Measurements from ENCODE around the gene ZNF337. TPM values are rescaled to one million over a fixed set of nuclear protein-coding genes. Genes with fewer than 3 reads are reported as not detected.

Gene ZNF337
- total RNA-seq, 1 experiment from 2014 or later: 10.3 TPM

DNA sequence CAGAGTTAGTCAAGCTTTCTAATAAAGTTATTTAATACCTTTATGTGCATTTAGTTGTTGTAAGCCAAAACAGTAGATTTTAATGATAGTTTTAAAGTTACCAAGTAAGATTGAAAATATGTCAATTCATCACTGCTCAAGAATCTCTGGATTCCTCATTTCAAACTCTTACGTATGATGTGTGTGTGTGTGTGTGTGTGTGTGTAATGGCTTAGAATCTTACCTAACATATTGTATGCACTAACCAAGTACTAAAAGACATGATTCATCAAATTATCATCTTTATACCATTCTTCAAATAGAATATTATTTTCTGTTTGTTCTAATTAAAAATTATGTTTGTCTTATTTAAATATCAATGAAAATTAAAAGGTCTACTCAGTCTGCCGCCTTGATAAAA is 41.5 kb upstream of the ZNF337 start:
- Histone ChIP-seq H3K4ac (ENCODE audit: low read depth, low read length) (no peak overlapping the region), H4K91ac (ENCODE audit: insufficient read length, low read depth, low read length) (no peak overlapping the region), H3K56ac (ENCODE audit: insufficient read length, low read depth, low read length) (no peak overlapping the region), H3K23ac (ENCODE audit: insufficient read length, low read depth, low read length) (no peak overlapping the region), H3K18ac (ENCODE audit: insufficient read length, low read depth, low read length) (no peak overlapping the region), H2BK15ac (ENCODE audit: low read depth, low read length) (no peak overlapping the region), H2BK5ac (ENCODE audit: insufficient read length, low read length) (no peak overlapping the region), H3K79me2 (ENCODE audit: insufficient read depth, low read length) (no peaks in the 10 kb centered on the region), H4K20me1 (ENCODE audit: control insufficient read depth, insufficient read depth, insufficient read length) (no peaks in the 10 kb centered on the region), H3K79me1 (ENCODE audit: insufficient read depth, low read depth, low read length, poor library complexity, severe bottlenecking) (no peaks in the 10 kb centered on the region), H2AFZ (ENCODE audit: low read length) (no peak overlapping the region), H3K23me2 (ENCODE audit: insufficient read length, low read depth, low read length, poor library complexity, severe bottlenecking) (no peaks in the 10 kb centered on the region), H3K14ac (ENCODE audit: insufficient read depth, low read length) (no peak overlapping the region), H2AK5ac (ENCODE audit: insufficient read length, low read length) (no peak overlapping the region), H4K8ac (replicated peaks; ENCODE audit: insufficient read length, low read depth, low read length) (no peak overlapping the region), H3K27me3 (ENCODE audit: insufficient read depth, low read length) (no peaks in the 10 kb centered on the region), H3K27ac (ENCODE audit: insufficient read length, low read depth, low read length) (no peak overlapping the region), H3K9me3 (ENCODE audit: control insufficient read depth, low read depth, low read length) (no peaks in the 10 kb centered on the region), H3K4me2 (ENCODE audit: insufficient read depth, insufficient read length, low read length) (no peak overlapping the region), H3T11ph (ENCODE audit: low read length) (no peak overlapping the region), H2BK120ac (ENCODE audit: low read depth, low read length, poor library complexity, severe bottlenecking) (no peak overlapping the region), H2BK20ac (ENCODE audit: low read depth, low read length, poor library complexity, severe bottlenecking) (no peak overlapping the region), H3K4me1 (ENCODE audit: insufficient read depth, low read length) (no peaks in the 10 kb centered on the region), H4K5ac (ENCODE audit: insufficient read length, low read depth, low read length) (no peak overlapping the region), H3K9ac (ENCODE audit: extremely low read depth, insufficient read length, low read length) (no peak overlapping the region), H2BK12ac (ENCODE audit: insufficient read length, low read depth, low read length) (no peak overlapping the region)
- Mint-ChIP-seq H3K27me3 (ENCODE audit: low read depth) (no peaks in the 10 kb centered on the region), H3K9me3 (no peaks in the 10 kb centered on the region), H3K4me1 (no peaks in the 10 kb centered on the region), H3K27ac (no peak overlapping the region), H3K36me3 (ENCODE audit: insufficient read depth in 1 of 3, low read depth in 3 of 3) (no peaks in the 10 kb centered on the region), H3K4me3 (no peak overlapping the region)
- TF ChIP-seq, protein P1, sequence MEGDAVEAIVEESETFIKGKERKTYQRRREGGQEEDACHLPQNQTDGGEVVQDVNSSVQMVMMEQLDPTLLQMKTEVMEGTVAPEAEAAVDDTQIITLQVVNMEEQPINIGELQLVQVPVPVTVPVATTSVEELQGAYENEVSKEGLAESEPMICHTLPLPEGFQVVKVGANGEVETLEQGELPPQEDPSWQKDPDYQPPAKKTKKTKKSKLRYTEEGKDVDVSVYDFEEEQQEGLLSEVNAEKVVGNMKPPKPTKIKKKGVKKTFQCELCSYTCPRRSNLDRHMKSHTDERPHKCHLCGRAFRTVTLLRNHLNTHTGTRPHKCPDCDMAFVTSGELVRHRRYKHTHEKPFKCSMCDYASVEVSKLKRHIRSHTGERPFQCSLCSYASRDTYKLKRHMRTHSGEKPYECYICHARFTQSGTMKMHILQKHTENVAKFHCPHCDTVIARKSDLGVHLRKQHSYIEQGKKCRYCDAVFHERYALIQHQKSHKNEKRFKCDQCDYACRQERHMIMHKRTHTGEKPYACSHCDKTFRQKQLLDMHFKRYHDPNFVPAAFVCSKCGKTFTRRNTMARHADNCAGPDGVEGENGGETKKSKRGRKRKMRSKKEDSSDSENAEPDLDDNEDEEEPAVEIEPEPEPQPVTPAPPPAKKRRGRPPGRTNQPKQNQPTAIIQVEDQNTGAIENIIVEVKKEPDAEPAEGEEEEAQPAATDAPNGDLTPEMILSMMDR (conservative IDR thresholded peaks at IDR 0.05): no peak
- no peak for DNase-seq
- no CpG with 5 or more reads among the region's 2 CpGs for WGBS (ENCODE audit: extremely low coverage, insufficient read length, low lambda C conversion rate)
